Activated naive CD8-positive, alpha-beta T cell treated with anti-CD3 and anti-CD28 coated beads, Interleukin-2, amount 50 U/mL, for 24 hours (primary cell): ENCODE data around the gene LMNB1.
"Not testable (repeated sequence)": the region's sequence is repeated elsewhere in the genome, so short reads cannot be mapped to it uniquely, and the experiment has no call there.

Experiments
- ATAC-seq: fragments of 150-1000 bp; cut with Tn5 transposase; one replicate; pipeline ENCODE4 v1.10.0; 2021
- DNase-seq: peaks from one replicate; pipeline ENCODE4 v3.0.0; 2021
- H3K27ac Mint-ChIP-seq: one replicate; pipeline ENCODE4 v1.8.0; 2021; ENCODE audit warnings: mild to moderate bottlenecking, mixed read lengths
- H3K27me3 Mint-ChIP-seq: one replicate; pipeline ENCODE4 v1.8.0; 2021; ENCODE audit warnings: mixed read lengths
- H3K36me3 Mint-ChIP-seq: one replicate; pipeline ENCODE4 v1.8.0; 2021; ENCODE audit warnings: low read depth, mixed read lengths
- H3K4me1 Mint-ChIP-seq: one replicate; pipeline ENCODE4 v1.8.0; 2021; ENCODE audit warnings: mixed read lengths
- H3K4me3 Mint-ChIP-seq: one replicate; pipeline ENCODE4 v1.8.0; 2021; ENCODE audit warnings: mild to moderate bottlenecking, moderate library complexity, mixed read lengths
- H3K9me3 Mint-ChIP-seq: one replicate; pipeline ENCODE4 v1.8.0; 2021; ENCODE audit warnings: mixed read lengths

The LMNB1 gene

DNA sequence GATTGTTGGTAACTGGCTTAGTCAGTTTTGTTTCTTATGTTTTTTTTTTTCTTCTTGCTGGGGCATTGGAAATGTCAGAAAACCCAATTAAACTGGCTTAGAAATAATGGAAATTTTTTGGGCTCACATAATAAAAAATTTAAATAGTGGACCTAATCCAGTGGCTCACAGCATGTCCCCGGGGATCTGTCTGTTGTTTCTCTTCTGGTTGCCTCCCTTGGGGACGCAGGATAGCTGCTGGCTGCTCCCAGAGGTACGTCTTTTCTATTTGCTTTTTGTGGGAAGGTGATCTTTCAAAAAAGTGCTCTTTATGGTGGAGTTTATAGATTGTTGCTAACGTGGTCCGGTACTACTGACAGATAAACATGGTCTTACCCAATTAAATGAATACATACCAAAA, 52.2 kb downstream of the LMNB1 start:
- no peak for DNase-seq
- Mint-ChIP-seq H3K36me3 (peaks cover 66% of the 10 kb centered on the region), H3K27ac (no peak overlapping the region), H3K9me3 (no peaks in the 10 kb centered on the region), H3K4me1 (peaks cover 5% of the 10 kb centered on the region), H3K4me3 (no peak overlapping the region), H3K27me3 (no peaks in the 10 kb centered on the region)
- ATAC-seq = no peak

DNA sequence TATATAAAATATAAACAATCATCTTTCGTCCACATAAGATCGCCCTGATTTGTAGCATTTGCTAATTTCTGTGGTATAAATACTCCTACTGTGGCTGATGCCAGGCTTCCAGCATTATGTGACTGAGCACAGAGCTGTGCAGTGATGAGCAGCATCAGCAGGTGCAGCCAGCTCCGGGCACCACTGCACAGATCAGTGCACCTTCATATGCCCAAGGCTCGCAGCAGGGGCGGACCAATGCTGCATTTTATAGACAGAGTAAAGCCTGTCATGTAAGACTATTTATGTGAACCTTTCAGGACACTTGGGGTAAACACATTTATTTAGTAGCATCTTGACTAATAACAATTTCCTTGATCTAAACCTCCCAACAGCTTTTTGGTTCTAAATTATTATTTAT, 53.1 kb downstream of the LMNB1 start:
- peaks cover 5% of the 10 kb centered on the region for H3K4me1 Mint-ChIP-seq
- H3K9me3 Mint-ChIP-seq = no peaks in the 10 kb centered on the region
- no peaks in the 10 kb centered on the region for H3K27me3 Mint-ChIP-seq
- DNase-seq = no peak
- H3K36me3 Mint-ChIP-seq = peaks cover 66% of the 10 kb centered on the region
- H3K27ac Mint-ChIP-seq = no peak overlapping the region
- no peak overlapping the region for H3K4me3 Mint-ChIP-seq
- no peak for ATAC-seq

DNA sequence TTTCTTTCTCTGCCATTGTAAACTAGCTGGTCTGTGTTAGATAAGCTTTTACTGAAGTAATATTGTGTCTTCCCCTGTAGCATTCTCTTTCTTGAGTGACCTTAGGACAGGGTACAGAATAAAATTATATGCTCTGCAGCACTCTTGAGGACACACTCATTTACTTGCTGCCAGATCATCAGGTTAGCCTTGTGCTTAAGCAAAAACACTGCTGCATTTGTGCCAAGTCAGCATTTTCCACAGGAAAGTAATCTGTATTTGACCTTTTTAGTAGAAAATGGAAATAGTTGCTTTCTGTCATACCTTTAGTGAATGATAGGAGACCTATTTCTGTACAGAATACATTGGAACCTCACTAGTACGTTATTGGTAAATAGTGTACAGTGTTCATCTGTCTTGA, 54.2 kb downstream of the LMNB1 start:
- ATAC-seq (no peak), DNase-seq (no peak)
- H3K9me3 Mint-ChIP-seq = no peaks in the 10 kb centered on the region
- H3K4me3 Mint-ChIP-seq = no peak overlapping the region
- peaks cover 5% of the 10 kb centered on the region for H3K4me1 Mint-ChIP-seq
- peaks cover 65% of the 10 kb centered on the region for H3K36me3 Mint-ChIP-seq
- H3K27me3 Mint-ChIP-seq = no peaks in the 10 kb centered on the region
- peak overlapping the region; percentile 20 for H3K27ac Mint-ChIP-seq

DNA sequence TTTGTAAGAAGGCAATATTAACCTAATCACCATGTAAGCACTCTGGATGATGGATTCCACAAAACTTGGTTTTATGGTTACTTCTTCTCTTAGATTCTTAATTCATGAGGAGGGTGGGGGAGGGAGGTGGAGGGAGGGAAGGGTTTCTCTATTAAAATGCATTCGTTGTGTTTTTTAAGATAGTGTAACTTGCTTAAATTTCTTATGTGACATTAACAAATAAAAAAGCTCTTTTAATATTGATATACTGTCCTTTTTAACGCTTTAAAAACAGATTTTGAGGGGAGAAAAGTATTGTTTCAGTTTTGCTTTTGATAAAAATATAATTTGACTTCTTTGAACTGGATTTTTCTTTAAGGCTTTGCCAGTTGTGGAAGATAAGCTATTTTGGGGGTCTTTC, 59.8 kb downstream of the LMNB1 start:
- no peak for DNase-seq
- H3K9me3 Mint-ChIP-seq = no peaks in the 10 kb centered on the region
- no peak overlapping the region for H3K27ac Mint-ChIP-seq
- no peak overlapping the region for H3K4me3 Mint-ChIP-seq
- H3K27me3 Mint-ChIP-seq = no peaks in the 10 kb centered on the region
- H3K4me1 Mint-ChIP-seq = no peaks in the 10 kb centered on the region
- peaks cover 47% of the 10 kb centered on the region for H3K36me3 Mint-ChIP-seq
- ATAC-seq = no peak

DNA sequence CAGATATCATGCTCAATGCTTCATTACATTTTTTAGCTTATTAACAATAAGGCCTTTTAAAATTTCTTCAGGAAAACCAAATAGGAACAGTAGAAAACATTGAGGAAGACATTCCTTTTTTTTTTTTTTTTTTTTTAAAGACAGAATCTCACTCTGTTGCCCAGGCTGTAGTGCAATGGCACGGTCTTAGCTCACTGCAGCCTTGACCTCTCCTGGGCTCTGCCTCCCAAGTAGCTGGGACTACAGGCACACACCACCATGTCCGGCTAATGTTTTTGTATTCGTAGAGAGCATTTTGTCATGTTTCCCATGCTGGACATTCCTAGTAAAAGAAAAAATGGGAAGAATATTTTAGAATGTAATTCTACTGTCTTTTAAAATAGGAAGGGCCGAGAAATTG, 60.3 kb downstream of the LMNB1 start:
- ATAC-seq = no peak
- Mint-ChIP-seq H3K36me3 (peaks cover 47% of the 10 kb centered on the region), H3K27ac (no peak overlapping the region), H3K9me3 (no peaks in the 10 kb centered on the region), H3K27me3 (no peaks in the 10 kb centered on the region), H3K4me3 (no peak overlapping the region), H3K4me1 (no peaks in the 10 kb centered on the region)
- DNase-seq = no peak

DNA sequence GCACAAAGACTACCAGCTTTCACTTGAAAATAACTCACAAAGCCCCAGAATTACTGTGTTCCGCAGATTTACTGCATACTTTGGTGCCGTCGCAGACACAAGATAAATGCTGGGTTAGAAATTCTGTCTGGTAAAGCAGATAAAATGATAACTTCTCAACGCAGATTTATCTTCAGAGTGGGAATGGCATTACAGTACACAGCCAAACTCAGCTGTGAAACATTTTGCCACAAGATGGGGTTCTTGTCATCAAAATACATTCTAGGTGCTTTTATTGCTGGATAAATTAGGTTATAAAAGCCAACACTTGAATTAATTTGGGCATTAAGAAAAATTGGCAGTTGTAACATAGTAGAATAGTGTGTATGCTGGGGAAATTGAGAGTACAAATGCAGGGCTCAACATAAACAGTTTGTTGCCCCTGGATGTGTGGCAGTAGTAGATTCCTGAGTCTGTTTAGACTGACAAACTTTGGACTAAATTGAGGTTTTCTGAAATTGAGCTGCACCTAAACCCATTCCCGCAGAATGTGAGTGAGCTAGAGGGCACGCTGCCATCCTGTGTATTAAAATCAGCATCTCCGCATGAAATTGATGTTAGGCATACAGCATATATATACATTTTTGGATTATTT, 61.1 kb downstream of the LMNB1 start:
- DNase-seq (no peak), ATAC-seq (no peak)
- Mint-ChIP-seq H3K27me3 (no peaks in the 10 kb centered on the region), H3K9me3 (no peaks in the 10 kb centered on the region), H3K4me3 (no peak overlapping the region), H3K4me1 (no peaks in the 10 kb centered on the region), H3K27ac (no peak overlapping the region), H3K36me3 (peaks cover 46% of the 10 kb centered on the region)

DNA sequence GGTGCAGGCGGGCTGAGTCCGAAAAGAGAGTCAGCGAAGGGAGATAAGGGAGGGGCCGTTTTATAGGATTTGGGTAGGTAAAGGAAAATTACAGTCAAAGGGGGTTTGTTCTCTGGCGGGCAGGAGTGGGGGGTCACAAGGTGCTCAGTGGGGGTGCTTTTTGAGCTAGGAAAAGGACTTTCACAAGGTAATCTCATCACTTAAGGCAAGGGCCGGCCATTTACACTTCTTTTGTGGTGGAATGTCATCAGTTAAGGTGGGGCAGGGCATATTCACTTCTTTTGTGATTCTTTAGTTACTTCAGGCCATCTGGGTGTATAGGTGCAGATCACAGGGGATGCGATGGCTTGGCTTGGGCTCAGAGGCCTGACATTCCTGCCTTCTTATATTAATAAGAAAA, 62.5 kb downstream of the LMNB1 start:
- H3K36me3 Mint-ChIP-seq = peaks cover 33% of the 10 kb centered on the region
- not testable (repeated sequence) for H3K4me3 Mint-ChIP-seq, H3K27me3 Mint-ChIP-seq, ATAC-seq, H3K9me3 Mint-ChIP-seq, H3K4me1 Mint-ChIP-seq, DNase-seq
- H3K27ac Mint-ChIP-seq = peak overlapping the region; percentile 42

DNA sequence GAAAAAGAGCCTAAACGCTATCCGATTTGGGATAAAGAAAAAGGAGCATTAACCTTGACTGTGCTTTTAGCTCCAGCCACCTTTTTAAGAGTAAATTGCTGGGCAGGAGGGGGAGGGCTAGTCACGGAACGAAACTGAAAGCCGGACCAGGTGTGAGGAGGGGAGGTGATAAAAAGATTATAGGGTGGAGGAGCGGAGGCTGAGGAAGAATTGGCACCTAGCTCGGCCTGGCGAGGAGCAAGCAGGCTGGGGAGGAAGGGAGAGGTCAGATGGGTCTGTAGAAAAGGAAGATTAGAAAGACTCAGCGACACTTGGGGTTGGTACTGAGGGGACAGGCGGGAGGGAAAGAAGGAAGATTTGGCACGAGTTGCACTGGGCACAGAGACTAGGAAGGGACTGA, 66.4 kb downstream of the LMNB1 start:
- H3K36me3 Mint-ChIP-seq, H3K27ac Mint-ChIP-seq, H3K4me3 Mint-ChIP-seq, ATAC-seq, H3K27me3 Mint-ChIP-seq, H3K9me3 Mint-ChIP-seq, DNase-seq: not testable (repeated sequence)
- H3K4me1 Mint-ChIP-seq = peaks cover 26% of the 10 kb centered on the region

DNA sequence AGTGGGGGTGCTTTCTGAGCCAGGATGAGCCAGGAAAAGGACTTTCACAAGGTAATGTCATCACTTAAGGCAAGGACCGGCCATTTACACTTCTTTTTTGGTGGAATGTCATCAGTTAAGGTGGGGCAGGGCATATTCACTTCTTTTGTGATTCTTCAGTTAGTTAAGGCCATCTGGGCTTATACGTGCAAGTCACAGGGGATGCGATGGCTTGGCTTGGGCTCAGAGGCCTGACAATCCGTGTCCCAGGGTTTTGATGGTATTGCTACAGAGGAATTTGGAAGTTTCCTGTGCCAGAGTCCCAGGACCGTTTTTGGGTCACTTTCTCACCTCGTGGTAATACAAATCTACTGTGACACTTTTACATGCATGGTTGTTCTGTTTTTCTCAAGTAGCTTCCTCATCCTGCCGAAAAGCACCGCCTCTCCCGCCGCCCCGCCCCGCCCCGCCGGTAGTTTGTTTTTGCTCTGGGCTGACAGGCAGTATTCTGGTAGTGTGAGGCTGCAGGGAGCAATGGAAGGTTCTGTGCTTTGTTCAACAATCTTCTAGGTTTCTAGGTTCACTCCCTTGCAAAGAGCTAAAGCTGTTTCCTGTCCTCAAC, 68.6 kb downstream of the LMNB1 start:
- DNase-seq = peak; percentile 33
- not testable (repeated sequence) for H3K27me3 Mint-ChIP-seq, H3K4me3 Mint-ChIP-seq, H3K9me3 Mint-ChIP-seq, H3K27ac Mint-ChIP-seq, H3K36me3 Mint-ChIP-seq
- peaks cover 26% of the 10 kb centered on the region for H3K4me1 Mint-ChIP-seq
- ATAC-seq = peak; percentile 71

DNA sequence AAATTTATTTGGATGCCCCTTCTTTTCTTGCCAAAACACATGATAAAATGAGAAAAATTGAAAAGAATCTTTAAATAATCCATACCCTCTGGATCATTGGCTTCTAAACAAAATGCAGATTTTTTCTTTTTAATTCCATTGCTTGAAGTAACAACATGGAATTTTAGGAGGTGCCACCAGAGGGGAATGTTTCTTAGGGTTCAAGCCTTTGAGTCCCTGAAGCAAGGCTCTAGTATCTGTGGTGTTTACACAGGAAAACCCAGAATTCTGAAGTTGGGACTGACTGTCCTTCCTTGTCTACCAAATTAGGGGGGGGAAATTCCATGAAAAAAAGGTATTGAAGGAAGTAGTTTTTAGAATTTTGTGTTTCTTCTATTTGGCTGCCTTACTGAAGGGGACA, 69.4 kb downstream of the LMNB1 start:
- Mint-ChIP-seq H3K27me3 (no peaks in the 10 kb centered on the region), H3K9me3 (no peaks in the 10 kb centered on the region), H3K4me1 (peaks cover 30% of the 10 kb centered on the region), H3K36me3 (no peaks in the 10 kb centered on the region), H3K27ac (no peak overlapping the region), H3K4me3 (no peak overlapping the region)
- DNase-seq (no peak), ATAC-seq (no peak)

DNA sequence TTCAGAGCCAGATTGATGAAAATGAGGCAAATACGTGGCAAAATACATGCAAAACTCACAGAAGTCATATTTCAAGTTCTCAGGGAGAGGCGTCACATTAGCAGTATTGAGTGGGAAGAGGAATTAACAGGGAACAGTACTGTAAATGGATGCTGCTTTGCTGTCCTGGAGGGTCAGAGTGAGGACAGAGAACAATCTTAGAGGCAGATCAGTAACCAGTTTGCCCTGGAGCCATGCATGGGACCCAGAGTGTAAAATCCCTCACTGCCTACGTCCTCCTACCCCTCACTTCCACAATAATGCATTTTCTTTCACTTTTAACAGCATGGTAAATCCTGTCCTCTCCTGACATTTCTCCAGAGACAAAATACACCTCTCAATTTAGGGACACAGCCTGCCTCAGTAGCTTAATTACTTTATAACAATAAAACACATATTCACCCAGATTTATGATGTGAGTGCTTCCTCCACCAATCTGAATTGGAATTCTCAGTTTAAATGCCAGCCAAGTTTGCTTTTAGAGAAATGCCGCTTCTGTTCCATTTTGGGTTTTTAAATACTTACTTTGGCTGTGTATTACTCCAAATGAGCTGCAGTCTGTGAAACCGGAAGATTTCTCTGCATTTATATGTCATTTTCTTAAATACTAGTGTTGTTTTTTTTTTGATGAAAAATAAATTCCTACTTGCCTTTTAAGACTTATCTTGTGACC, 70.0 kb downstream of the LMNB1 start:
- H3K36me3 Mint-ChIP-seq = no peaks in the 10 kb centered on the region
- ATAC-seq (no peak), DNase-seq (no peak)
- peak overlapping the region; percentile 17 for H3K27ac Mint-ChIP-seq
- no peaks in the 10 kb centered on the region for H3K9me3 Mint-ChIP-seq
- H3K4me1 Mint-ChIP-seq = peaks cover 35% of the 10 kb centered on the region
- no peak overlapping the region for H3K4me3 Mint-ChIP-seq
- no peaks in the 10 kb centered on the region for H3K27me3 Mint-ChIP-seq

DNA sequence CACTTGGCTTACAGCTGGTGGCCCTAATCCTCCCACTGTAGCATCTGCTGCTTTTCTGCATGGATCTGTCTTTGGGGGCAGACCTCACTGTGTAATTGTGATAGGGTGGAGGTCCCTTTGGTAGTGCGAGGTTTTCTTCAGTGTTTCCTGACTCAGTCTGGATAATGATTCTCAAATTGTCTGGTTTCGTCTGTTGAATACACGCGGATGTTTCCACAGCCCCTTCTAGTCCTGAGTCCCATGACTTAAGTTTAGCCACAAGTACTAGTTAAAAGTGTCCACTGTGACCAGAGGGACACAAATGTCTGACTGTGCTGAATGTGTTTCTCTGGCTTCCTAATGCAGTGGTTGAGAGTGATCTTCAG, 70.5 kb downstream of the LMNB1 start:
- H3K4me3 Mint-ChIP-seq = no peak overlapping the region
- ATAC-seq (no peak), DNase-seq (no peak)
- no peaks in the 10 kb centered on the region for H3K36me3 Mint-ChIP-seq
- peak overlapping the region; percentile 17 for H3K27ac Mint-ChIP-seq
- no peaks in the 10 kb centered on the region for H3K27me3 Mint-ChIP-seq
- no peaks in the 10 kb centered on the region for H3K9me3 Mint-ChIP-seq
- peaks cover 40% of the 10 kb centered on the region for H3K4me1 Mint-ChIP-seq

DNA sequence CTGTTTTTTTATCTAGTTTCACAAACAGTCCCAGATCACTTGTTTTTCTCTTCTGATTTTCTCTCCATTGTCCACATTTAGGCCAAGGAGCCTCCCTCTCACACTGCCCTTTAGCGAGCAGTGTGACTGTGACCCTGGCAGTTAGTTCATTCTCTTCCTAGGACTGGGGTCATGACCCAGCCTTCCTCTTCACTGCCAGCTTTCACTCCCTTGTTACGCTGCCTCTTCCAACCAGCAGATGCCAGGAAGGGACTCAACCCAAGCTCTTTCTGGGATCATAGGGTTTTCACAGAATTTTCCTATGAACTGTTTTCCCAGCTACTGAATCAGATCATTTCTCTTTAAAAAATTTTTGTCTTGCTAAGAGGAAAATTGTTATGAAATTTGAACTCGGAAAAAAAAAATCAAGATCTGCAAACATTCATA, 70.9 kb downstream of the LMNB1 start:
- no peak for ATAC-seq
- DNase-seq = no peak
- H3K4me1 Mint-ChIP-seq = peaks cover 44% of the 10 kb centered on the region
- H3K27ac Mint-ChIP-seq = peak overlapping the region; percentile 17
- H3K36me3 Mint-ChIP-seq = no peaks in the 10 kb centered on the region
- no peak overlapping the region for H3K4me3 Mint-ChIP-seq
- no peaks in the 10 kb centered on the region for H3K9me3 Mint-ChIP-seq
- no peaks in the 10 kb centered on the region for H3K27me3 Mint-ChIP-seq

DNA sequence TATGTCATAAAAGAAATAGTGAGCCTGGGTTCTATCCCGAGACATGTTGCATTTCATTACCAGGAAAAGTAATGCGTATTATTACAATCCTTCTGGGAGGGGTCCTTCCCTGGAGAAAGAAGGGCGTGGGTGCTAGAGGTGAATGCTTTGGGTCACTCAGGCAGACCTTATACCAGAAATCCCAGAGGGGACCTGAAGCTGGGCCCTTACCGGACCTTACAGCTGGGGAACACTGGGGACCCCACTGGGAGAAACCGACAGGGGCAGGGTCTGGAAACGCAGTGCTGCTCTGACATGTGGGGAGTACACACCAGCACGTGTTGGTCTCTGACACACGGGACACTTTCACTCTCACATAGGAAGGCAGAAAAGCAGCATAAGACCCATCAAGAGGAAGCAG, 71.3 kb downstream of the LMNB1 start:
- H3K9me3 Mint-ChIP-seq = no peaks in the 10 kb centered on the region
- no peak overlapping the region for H3K27ac Mint-ChIP-seq
- DNase-seq = no peak
- H3K36me3 Mint-ChIP-seq = no peaks in the 10 kb centered on the region
- H3K4me3 Mint-ChIP-seq = no peak overlapping the region
- ATAC-seq = no peak
- peaks cover 49% of the 10 kb centered on the region for H3K4me1 Mint-ChIP-seq
- H3K27me3 Mint-ChIP-seq = no peaks in the 10 kb centered on the region

DNA sequence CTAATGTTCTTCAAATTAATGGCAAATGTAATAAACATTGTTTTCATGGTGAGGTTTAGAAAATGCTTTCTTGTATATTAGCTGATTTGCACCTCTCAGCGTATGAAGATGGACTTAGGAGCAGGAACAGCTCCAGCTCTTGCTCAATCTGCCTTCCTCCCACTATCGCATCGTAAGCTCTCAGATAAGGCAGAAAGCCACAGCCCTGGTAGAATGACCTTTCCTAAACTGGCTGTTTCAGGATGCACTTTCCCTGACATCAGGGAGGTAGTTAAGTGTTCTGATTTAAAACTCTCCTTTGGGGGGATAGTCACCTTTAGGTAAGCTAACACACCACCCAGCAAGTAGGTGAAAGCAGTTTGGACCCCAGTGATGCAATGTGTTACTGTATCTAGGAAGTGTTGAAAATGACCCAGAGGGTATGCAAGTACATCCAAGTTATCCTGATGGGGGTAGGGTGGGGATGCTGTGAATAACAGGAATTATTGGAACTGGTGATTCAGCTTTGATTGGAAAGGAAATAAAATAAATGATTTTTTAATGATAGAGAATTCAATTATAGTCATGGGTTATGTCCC, 72.3 kb downstream of the LMNB1 start:
- Mint-ChIP-seq H3K36me3 (peaks cover 8% of the 10 kb centered on the region), H3K9me3 (no peaks in the 10 kb centered on the region), H3K4me1 (peaks cover 56% of the 10 kb centered on the region), H3K27ac (no peak overlapping the region), H3K27me3 (no peaks in the 10 kb centered on the region), H3K4me3 (no peak overlapping the region)
- ATAC-seq (no peak), DNase-seq (no peak)
